ENCODE results near the gene PLXND1. TPM values are rescaled to one million over a fixed set of nuclear protein-coding genes. Genes with fewer than 3 reads are reported as not detected.
"Not testable (repeated sequence)": the region's sequence is repeated elsewhere in the genome, so short reads cannot be mapped to it uniquely, and the experiment has no call there.

The PLXND1 gene
- total RNA-seq, 1 donor from 2014 or later = 1.7 TPM

- H3K27me3 Mint-ChIP-seq (ENCODE audit: insufficient read depth) = no peaks in the 10 kb centered on the region
- H3K27ac Mint-ChIP-seq = no peak overlapping the region
Measured at GRCh38 chr3:129617381-129618185, 11.1 kb upstream of the PLXND1 start.

GRCh38 chr3:129616713-129617112 is 10.2 kb upstream of the PLXND1 start:
- H3K27me3 Mint-ChIP-seq (ENCODE audit: insufficient read depth) = no peaks in the 10 kb centered on the region
- DNase-seq (ENCODE audit: low spot score) = no peak
- H3K4me3 Mint-ChIP-seq = no peak overlapping the region
- no peak overlapping the region for H3K27ac Mint-ChIP-seq
- H3K9me3 Mint-ChIP-seq = no peaks in the 10 kb centered on the region
- intact Hi-C loops (cut with micrococcal nuclease) = no loop called here
- H3K4me1 Mint-ChIP-seq (ENCODE audit: low read depth) = no peaks in the 10 kb centered on the region
- H3K36me3 Mint-ChIP-seq (ENCODE audit: low read depth) = no peaks in the 10 kb centered on the region

More at GRCh38 chr3:129617381-129618185, 11.1 kb upstream of the PLXND1 start:
- intact Hi-C loops (cut with micrococcal nuclease) = no loop called here
- no peak for DNase-seq (ENCODE audit: low spot score)
- no peaks in the 10 kb centered on the region for H3K36me3 Mint-ChIP-seq (ENCODE audit: low read depth)
- H3K9me3 Mint-ChIP-seq = no peaks in the 10 kb centered on the region
- no peaks in the 10 kb centered on the region for H3K4me1 Mint-ChIP-seq (ENCODE audit: low read depth)
- no peak overlapping the region for H3K4me3 Mint-ChIP-seq

- no peak for DNase-seq (ENCODE audit: low spot score)
- intact Hi-C loops (cut with micrococcal nuclease) = no loop called here
- Mint-ChIP-seq H3K36me3 (ENCODE audit: low read depth) (no peaks in the 10 kb centered on the region), H3K4me3 (no peak overlapping the region), H3K27me3 (ENCODE audit: insufficient read depth) (no peaks in the 10 kb centered on the region), H3K9me3 (no peaks in the 10 kb centered on the region), H3K27ac (no peak overlapping the region), H3K4me1 (ENCODE audit: low read depth) (no peaks in the 10 kb centered on the region)
Measured at GRCh38 chr3:129616291-129616690, 9.8 kb upstream of the PLXND1 start.

GRCh38 chr3:129615751-129616281 is 9.3 kb upstream of the PLXND1 start:
- Mint-ChIP-seq H3K9me3 (no peaks in the 10 kb centered on the region), H3K4me3 (no peak overlapping the region), H3K27ac (no peak overlapping the region), H3K36me3 (ENCODE audit: low read depth) (no peaks in the 10 kb centered on the region), H3K4me1 (ENCODE audit: low read depth) (no peaks in the 10 kb centered on the region), H3K27me3 (ENCODE audit: insufficient read depth) (peaks cover 2% of the 10 kb centered on the region)
- intact Hi-C loops (cut with micrococcal nuclease) = no loop called here
- DNase-seq (ENCODE audit: low spot score) = no peak

- Mint-ChIP-seq H3K27me3 (ENCODE audit: insufficient read depth) (peaks cover 3% of the 10 kb centered on the region), H3K4me3 (no peak overlapping the region), H3K27ac (no peak overlapping the region), H3K36me3 (ENCODE audit: low read depth) (no peaks in the 10 kb centered on the region), H3K9me3 (no peaks in the 10 kb centered on the region), H3K4me1 (ENCODE audit: low read depth) (no peaks in the 10 kb centered on the region)
- no peak for DNase-seq (ENCODE audit: low spot score)
- intact Hi-C loops (cut with micrococcal nuclease) = no loop called here
Measured at GRCh38 chr3:129614927-129615363, 8.5 kb upstream of the PLXND1 start.

- intact Hi-C loops (cut with micrococcal nuclease) = no loop called here
- H3K4me1 Mint-ChIP-seq (ENCODE audit: low read depth) = no peaks in the 10 kb centered on the region
- H3K27ac Mint-ChIP-seq = no peak overlapping the region
- H3K9me3 Mint-ChIP-seq = no peaks in the 10 kb centered on the region
- peaks cover 8% of the 10 kb centered on the region for H3K27me3 Mint-ChIP-seq (ENCODE audit: insufficient read depth)
- no peak overlapping the region for H3K4me3 Mint-ChIP-seq
- no peak for DNase-seq (ENCODE audit: low spot score)
- H3K36me3 Mint-ChIP-seq (ENCODE audit: low read depth) = no peaks in the 10 kb centered on the region
Measured at GRCh38 chr3:129614435-129614834, 8.0 kb upstream of the PLXND1 start.

GRCh38 chr3:129613367-129613740 is 6.9 kb upstream of the PLXND1 start:
- DNase-seq (ENCODE audit: low spot score) = no peak
- Mint-ChIP-seq H3K36me3 (ENCODE audit: low read depth) (no peaks in the 10 kb centered on the region), H3K27me3 (ENCODE audit: insufficient read depth) (peaks cover 17% of the 10 kb centered on the region), H3K9me3 (no peaks in the 10 kb centered on the region), H3K4me3 (no peak overlapping the region), H3K27ac (no peak overlapping the region), H3K4me1 (ENCODE audit: low read depth) (no peaks in the 10 kb centered on the region)
- intact Hi-C loops (cut with micrococcal nuclease) = no loop called here

GRCh38 chr3:129612534-129613366 is 6.3 kb upstream of the PLXND1 start:
- Mint-ChIP-seq H3K9me3 (no peaks in the 10 kb centered on the region), H3K36me3 (ENCODE audit: low read depth) (no peaks in the 10 kb centered on the region), H3K27me3 (ENCODE audit: insufficient read depth) (peaks cover 23% of the 10 kb centered on the region), H3K27ac (no peak overlapping the region), H3K4me3 (no peak overlapping the region), H3K4me1 (ENCODE audit: low read depth) (no peaks in the 10 kb centered on the region)
- DNase-seq (ENCODE audit: low spot score) = no peak
- intact Hi-C loops (cut with micrococcal nuclease) = no loop called here

- no peaks in the 10 kb centered on the region for H3K9me3 Mint-ChIP-seq
- no peaks in the 10 kb centered on the region for H3K4me1 Mint-ChIP-seq (ENCODE audit: low read depth)
- intact Hi-C loops (cut with micrococcal nuclease) = no loop called here
- H3K27me3 Mint-ChIP-seq (ENCODE audit: insufficient read depth) = peaks cover 29% of the 10 kb centered on the region
- H3K4me3 Mint-ChIP-seq = no peak overlapping the region
- no peak for DNase-seq (ENCODE audit: low spot score)
- no peaks in the 10 kb centered on the region for H3K36me3 Mint-ChIP-seq (ENCODE audit: low read depth)
- no peak overlapping the region for H3K27ac Mint-ChIP-seq
Measured at GRCh38 chr3:129611812-129612533, 5.5 kb upstream of the PLXND1 start.

GRCh38 chr3:129611446-129611800 is 4.9 kb upstream of the PLXND1 start:
- Mint-ChIP-seq H3K27ac (no peak overlapping the region), H3K9me3 (no peaks in the 10 kb centered on the region), H3K4me3 (no peak overlapping the region), H3K36me3 (ENCODE audit: low read depth) (no peaks in the 10 kb centered on the region), H3K27me3 (ENCODE audit: insufficient read depth) (peaks cover 31% of the 10 kb centered on the region), H3K4me1 (ENCODE audit: low read depth) (no peaks in the 10 kb centered on the region)
- DNase-seq (ENCODE audit: low spot score) = no peak
- intact Hi-C loops (cut with micrococcal nuclease) = no loop called here

GRCh38 chr3:129610794-129611445 is 4.4 kb upstream of the PLXND1 start:
- intact Hi-C loops (cut with micrococcal nuclease) = not testable (repeated sequence)

GRCh38 chr3:129610276-129610675 is 3.8 kb upstream of the PLXND1 start:
- H3K36me3 Mint-ChIP-seq (ENCODE audit: low read depth) = peaks cover 1% of the 10 kb centered on the region
- no peak for DNase-seq (ENCODE audit: low spot score)
- peaks cover 5% of the 10 kb centered on the region for H3K4me1 Mint-ChIP-seq (ENCODE audit: low read depth)
- intact Hi-C loops (cut with micrococcal nuclease) = no loop called here
- H3K27me3 Mint-ChIP-seq (ENCODE audit: insufficient read depth) = peaks cover 35% of the 10 kb centered on the region
- H3K4me3 Mint-ChIP-seq = no peak overlapping the region
- H3K27ac Mint-ChIP-seq = no peak overlapping the region
- H3K9me3 Mint-ChIP-seq = no peaks in the 10 kb centered on the region

More at GRCh38 chr3:129610794-129611445, 4.4 kb upstream of the PLXND1 start:
- not testable (repeated sequence) for DNase-seq (ENCODE audit: low spot score); H3K27ac Mint-ChIP-seq; H3K9me3 Mint-ChIP-seq; H3K4me1 Mint-ChIP-seq (ENCODE audit: low read depth); H3K4me3 Mint-ChIP-seq; H3K36me3 Mint-ChIP-seq (ENCODE audit: low read depth)
- peaks cover 31% of the 10 kb centered on the region for H3K27me3 Mint-ChIP-seq (ENCODE audit: insufficient read depth)

Data from activated T-helper 1 cell treated with anti-CD3 and anti-CD28 coated beads, Interleukin-12 subunit alpha, Interleukin-12 subunit beta, Interleukin-2, Interleukin-4 antibody, amounts not matched to agents 30 ng/mL and 10 ng/mL and 1 ng/mL, durations not matched to agents 14 hours and 24 hours and 36 hours (primary cell).